Natural killer cell (primary cell): Measurements from ENCODE around the gene LIPA. TPM values are rescaled to one million over a fixed set of nuclear protein-coding genes. Genes with fewer than 3 reads are reported as not detected.

Experiments
- ATAC-seq, 3 donors: fragments of 150-1000 bp in 2 of 3; fragments of 200-7000 bp in 1 of 3; cut with Tn5 transposase; 1 replicate in 1 of 3; 2 replicates in 2 of 3; pipeline ENCODE4 v1.10.0; 2021; ENCODE audit warnings: mild to moderate bottlenecking in 2 of 3, moderate library complexity in 2 of 3
- DNase-seq, 2 donors: peaks; one replicate each; pipeline versions ENCODE4 v3.0.0 to v3.0.0-alpha.2; 2013 to 2021; ENCODE audit warnings: mixed read lengths in 1 of 2
- H3K27ac ChIP-seq: one replicate; pipeline ENCODE4 v1.5.1; 2013; ENCODE audit warnings: mild to moderate bottlenecking, low read length
- H3K27me3 ChIP-seq: one replicate; pipeline ENCODE4 v1.6.1; 2013; ENCODE audit warnings: low read length; ENCODE audit not compliant: control insufficient read depth, insufficient read depth
- H3K36me3 ChIP-seq: one replicate; pipeline ENCODE4 v1.6.1; 2013; ENCODE audit warnings: low read length; ENCODE audit not compliant: control insufficient read depth, insufficient read depth
- H3K4me1 ChIP-seq: one replicate; pipeline ENCODE4 v1.6.1; 2013; ENCODE audit warnings: low read length; ENCODE audit not compliant: control insufficient read depth, insufficient read depth
- H3K4me3 ChIP-seq: one replicate; pipeline ENCODE4 v1.5.1; 2013; ENCODE audit warnings: low read length
- H3K9me3 ChIP-seq: one replicate; pipeline ENCODE4 v1.6.1; 2013; ENCODE audit warnings: low read length; ENCODE audit not compliant: control insufficient read depth, insufficient read depth
- H3K27ac Mint-ChIP-seq, 2 donors: one replicate each; pipeline ENCODE4 v1.8.0; 2022; ENCODE audit warnings: mild to moderate bottlenecking in 2 of 2, mixed read lengths in 2 of 2, moderate library complexity in 1 of 2
- H3K27me3 Mint-ChIP-seq, 2 donors: one replicate each; pipeline ENCODE4 v1.8.0; 2022; ENCODE audit warnings: low read depth in 2 of 2, mixed read lengths in 2 of 2
- H3K36me3 Mint-ChIP-seq: one replicate; pipeline ENCODE4 v1.8.0; 2022; ENCODE audit warnings: mixed read lengths
- H3K4me1 Mint-ChIP-seq, 2 donors: one replicate each; pipeline ENCODE4 v1.8.0; 2022; ENCODE audit warnings: mixed read lengths in 2 of 2
- H3K4me3 Mint-ChIP-seq: one replicate; pipeline ENCODE4 v1.8.0; 2022; ENCODE audit warnings: mild to moderate bottlenecking, moderate library complexity, mixed read lengths
- H3K9me3 Mint-ChIP-seq, 2 donors: one replicate each; pipeline ENCODE4 v1.8.0; 2022; ENCODE audit warnings: mixed read lengths in 2 of 2
- CTCF ChIP-seq: fragments of 200-600 bp; IDR thresholded peaks from one replicate; pipeline ENCODE4 v1.8.0; 2022; ENCODE audit warnings: antibody characterized with exemption
- WGBS: methylation state at CpG from one replicate; pipeline ENCODE4 v1.1.7; 2013; ENCODE audit warnings: missing lambda C conversion rate; ENCODE audit not compliant: insufficient coverage; 5-methylcytosine and 5-hydroxymethylcytosine counted together
- intact Hi-C: fragments of 100-400 bp; cut with micrococcal nuclease; formaldehyde crosslinking; loops from one replicate; pipeline ENCODE4 v1.14.2; 2022
- total RNA-seq, 4 donors: library from RNA; stranded (reverse); fragments of 120-200 nt in 1 of 4; gene quantifications; one replicate each; pipeline versions ENCODE4 v1.2.3 to v1.2.4, GENCODE V29; 2013 to 2022

Gene LIPA
- total RNA-seq, 3 donors from 2014 or later (not counting 1 experiment from before 2014, with no cell fraction given), result 41.0 to 43.3 (median 41.1) TPM

- Histone ChIP-seq H3K36me3 (peaks cover 16% of the 10 kb centered on the region), H3K4me3 (no peak overlapping the region), H3K9me3 (no peaks in the 10 kb centered on the region), H3K4me1 (no peaks in the 10 kb centered on the region), H3K27me3 (peaks cover 3% of the 10 kb centered on the region), H3K27ac (no peak overlapping the region)
- no peaks in the 10 kb centered on the region for H3K9me3 Mint-ChIP-seq
- peaks cover 6 to 11% of the 10 kb centered on the region in 2 donors for H3K27me3 Mint-ChIP-seq
- intact Hi-C loops, result no loop called here
- H3K36me3 Mint-ChIP-seq, result no peaks in the 10 kb centered on the region
- H3K4me3 Mint-ChIP-seq, result no peak overlapping the region
- TF ChIP-seq CTCF, result no peak
- DNase-seq (no peak), ATAC-seq (no peak)
- peaks cover 10 to 14% of the 10 kb centered on the region in 2 donors for H3K4me1 Mint-ChIP-seq
- H3K27ac Mint-ChIP-seq, result no peak overlapping the region
- WGBS, result 100% methylated on average over 1 of the region's 1 CpG
Measured at GRCh38 chr10:89215511-89215910, 36.1 kb downstream of the LIPA start.

- peaks cover 7 to 19% of the 10 kb centered on the region in 2 donors for H3K27me3 Mint-ChIP-seq
- intact Hi-C loops, result no loop called here
Measured at GRCh38 chr10:89214566-89215165, 36.9 kb downstream of the LIPA start.

DNA sequence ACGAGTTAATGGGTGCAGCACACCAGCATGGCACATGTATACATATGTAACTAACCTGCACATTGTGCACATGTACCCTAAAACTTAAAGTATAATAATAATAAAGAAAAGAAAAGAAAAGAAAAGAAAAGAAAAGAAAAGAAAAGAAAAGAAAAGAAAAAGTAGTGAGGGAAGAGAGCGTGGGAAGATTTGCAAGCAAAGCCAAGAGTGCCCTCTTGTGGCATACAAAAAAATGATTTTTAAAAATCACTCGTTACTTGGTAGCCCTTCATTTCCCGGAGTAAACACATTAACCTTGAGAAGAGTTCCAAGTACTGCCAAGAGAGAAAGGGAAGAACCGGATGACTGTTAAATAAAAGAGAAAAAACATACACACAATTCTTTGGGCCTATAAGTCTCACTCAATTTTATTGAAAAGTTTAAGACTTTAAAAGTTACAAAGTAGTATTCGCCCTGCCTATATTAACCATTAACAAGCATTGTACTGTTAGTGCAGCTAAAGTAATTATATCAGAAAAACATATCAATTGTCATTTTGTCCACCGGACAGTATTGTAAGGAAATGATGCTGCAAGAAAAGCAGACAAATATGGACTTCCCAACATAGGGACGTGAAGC lies 38.3 kb downstream of the LIPA start:
- no peak overlapping the region for H3K4me3 Mint-ChIP-seq
- 36% methylated on average over 4 of the region's 8 CpGs for WGBS
- H3K4me1 Mint-ChIP-seq, result peaks cover 10 to 14% of the 10 kb centered on the region in 2 donors
- intact Hi-C loops, result loop anchor here (1.0 kb wide), 2 partner anchors 183 to 278 kb away; no protein-coding TSS in a partner anchor
- Histone ChIP-seq H3K9me3 (no peaks in the 10 kb centered on the region), H3K4me3 (no peak overlapping the region), H3K27me3 (peaks cover 19% of the 10 kb centered on the region), H3K4me1 (peaks cover 3% of the 10 kb centered on the region), H3K27ac (no peak overlapping the region), H3K36me3 (peaks cover 12% of the 10 kb centered on the region)
- no peak overlapping the region for H3K27ac Mint-ChIP-seq
- H3K36me3 Mint-ChIP-seq, result no peaks in the 10 kb centered on the region
- DNase-seq (peak in 1 of 2 donors; percentile 70), ATAC-seq (peak; percentile 60 to 63 (median 62))
- peak; percentile 78 for TF ChIP-seq CTCF
- H3K9me3 Mint-ChIP-seq, result no peaks in the 10 kb centered on the region
- peaks cover 20 to 26% of the 10 kb centered on the region in 2 donors for H3K27me3 Mint-ChIP-seq

More at GRCh38 chr10:89214566-89215165, 36.9 kb downstream of the LIPA start:
- no peak overlapping the region for H3K27ac Mint-ChIP-seq
- TF ChIP-seq CTCF, result no peak
- H3K4me1 ChIP-seq, result no peaks in the 10 kb centered on the region
- peaks cover 10 to 14% of the 10 kb centered on the region in 2 donors for H3K4me1 Mint-ChIP-seq
- no peaks in the 10 kb centered on the region for H3K9me3 Mint-ChIP-seq
- H3K4me3 Mint-ChIP-seq, result no peak overlapping the region
- H3K4me3 ChIP-seq, result no peak overlapping the region
- DNase-seq (no peak), ATAC-seq (no peak)
- peaks cover 7% of the 10 kb centered on the region for H3K27me3 ChIP-seq
- H3K36me3 Mint-ChIP-seq, result no peaks in the 10 kb centered on the region
- H3K9me3 ChIP-seq, result no peaks in the 10 kb centered on the region
- peaks cover 14% of the 10 kb centered on the region for H3K36me3 ChIP-seq
- WGBS, result 98% methylated on average over 7 of the region's 8 CpGs
- H3K27ac ChIP-seq, result no peak overlapping the region
